HG03175 (cell line): ENCODE measurements around the gene ZFR.
"Not testable (repeated sequence)": the region's sequence is repeated elsewhere in the genome, so short reads cannot be mapped to it uniquely, and the experiment has no call there.

ENCODE experiments used
- ATAC-seq: cut with Tn5 transposase; IDR thresholded peaks from one replicate; pipeline ENCODE4 v1.9.1; 2021; ENCODE audit warnings: mild to moderate bottlenecking, moderate library complexity; ENCODE audit not compliant: unreplicated experiment

ZFR gene

DNA sequence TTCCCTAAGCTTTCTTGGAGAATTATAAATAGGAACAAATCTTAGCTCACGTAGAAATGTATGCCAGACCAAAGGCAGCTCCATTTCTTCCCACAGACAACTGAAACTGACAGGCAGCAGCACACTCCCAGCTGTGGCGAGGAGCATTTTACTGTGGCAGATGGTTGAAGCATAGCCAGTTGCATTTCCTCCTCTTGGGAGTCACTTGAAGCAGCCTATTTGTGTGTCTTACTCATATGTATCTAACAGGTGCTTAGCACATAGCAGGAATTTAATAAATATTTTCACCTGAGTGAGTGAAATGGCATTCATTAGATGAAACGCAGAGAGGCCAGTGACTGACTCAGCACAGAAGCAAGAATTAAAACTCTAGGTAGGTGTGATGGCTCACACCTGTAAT lies 119.5 kb downstream of the ZFR start:
- ATAC-seq = no peak

DNA sequence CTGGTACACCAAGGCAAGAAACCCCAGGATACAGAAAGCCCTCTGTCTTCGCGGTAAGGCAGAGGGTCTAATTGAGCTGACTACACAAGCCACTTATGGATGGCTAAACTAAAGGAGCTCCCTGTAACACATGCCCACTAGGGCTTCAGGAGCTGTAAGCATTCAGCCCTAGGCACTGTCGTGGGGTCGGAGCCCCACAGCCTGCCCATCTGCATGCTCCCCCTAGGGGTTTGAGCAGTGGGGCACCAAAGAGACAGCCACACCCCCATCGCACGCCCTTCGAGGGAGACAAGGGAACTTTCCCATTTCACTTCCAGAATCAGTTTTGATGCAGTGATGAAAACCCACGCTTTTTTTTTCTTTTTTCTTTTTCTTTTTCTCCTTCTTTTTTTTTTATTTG lies 120.8 kb downstream of the ZFR start:
- no peak for ATAC-seq

DNA sequence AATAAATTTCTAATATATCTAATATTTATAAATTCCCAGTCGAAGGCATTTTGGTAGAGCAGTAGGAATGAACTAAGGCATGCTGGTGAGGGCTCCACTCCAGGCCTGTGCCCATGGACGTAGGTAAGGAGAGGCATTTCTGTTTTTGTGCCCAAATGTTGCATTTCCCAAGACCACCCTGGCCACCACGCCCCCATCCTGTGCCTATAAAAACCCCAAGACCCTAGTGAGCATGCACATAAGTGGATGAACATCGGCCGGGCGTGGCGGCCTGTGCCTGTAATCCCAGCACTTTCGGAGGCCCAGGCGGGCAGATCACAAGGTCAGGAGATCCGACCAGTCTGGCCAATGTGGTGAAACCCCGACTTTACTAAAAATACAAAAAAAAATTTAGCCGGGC lies 121.7 kb downstream of the ZFR start:
- ATAC-seq = no peak

DNA sequence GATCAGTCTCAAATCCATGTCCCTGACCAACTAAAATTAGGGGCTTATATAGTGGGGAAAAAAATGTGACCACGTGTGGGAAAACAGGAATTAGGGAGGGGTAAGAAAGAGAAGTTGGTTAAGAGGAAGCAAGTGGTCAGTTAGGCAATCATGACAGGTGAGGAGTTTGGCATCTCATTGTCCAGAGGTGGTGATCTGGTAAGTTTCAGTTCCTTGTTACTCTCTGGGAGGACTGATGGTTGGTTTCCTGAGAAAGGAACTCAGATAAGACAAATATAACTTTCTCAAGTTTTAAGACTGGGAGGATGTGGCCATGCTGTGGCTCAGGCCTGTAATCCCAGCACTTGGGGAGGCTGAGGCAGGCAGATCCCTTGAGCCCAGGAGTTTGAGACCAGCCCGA lies 122.8 kb downstream of the ZFR start:
- not testable (repeated sequence) for ATAC-seq

DNA sequence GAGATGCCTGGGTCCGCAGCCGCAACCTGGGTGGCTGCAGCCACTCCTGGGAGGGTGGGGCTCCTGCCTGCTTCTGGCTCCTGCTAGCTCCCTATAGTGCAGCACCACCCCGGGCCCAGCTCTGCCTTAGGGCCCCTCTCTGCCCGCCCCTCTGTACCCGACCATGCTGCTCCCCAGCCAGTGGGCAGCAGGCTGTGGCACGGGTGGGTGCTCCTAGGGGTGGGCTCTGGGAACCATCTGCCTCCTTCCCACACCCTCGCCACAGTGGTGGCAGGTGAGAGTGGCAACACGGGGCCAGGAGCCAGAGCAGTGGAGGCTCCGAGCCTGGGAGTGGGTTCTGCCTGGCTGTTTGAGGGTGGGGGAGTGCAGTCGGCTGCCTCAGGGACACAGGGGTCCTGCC lies 124.0 kb downstream of the ZFR start:
- no peak for ATAC-seq

DNA sequence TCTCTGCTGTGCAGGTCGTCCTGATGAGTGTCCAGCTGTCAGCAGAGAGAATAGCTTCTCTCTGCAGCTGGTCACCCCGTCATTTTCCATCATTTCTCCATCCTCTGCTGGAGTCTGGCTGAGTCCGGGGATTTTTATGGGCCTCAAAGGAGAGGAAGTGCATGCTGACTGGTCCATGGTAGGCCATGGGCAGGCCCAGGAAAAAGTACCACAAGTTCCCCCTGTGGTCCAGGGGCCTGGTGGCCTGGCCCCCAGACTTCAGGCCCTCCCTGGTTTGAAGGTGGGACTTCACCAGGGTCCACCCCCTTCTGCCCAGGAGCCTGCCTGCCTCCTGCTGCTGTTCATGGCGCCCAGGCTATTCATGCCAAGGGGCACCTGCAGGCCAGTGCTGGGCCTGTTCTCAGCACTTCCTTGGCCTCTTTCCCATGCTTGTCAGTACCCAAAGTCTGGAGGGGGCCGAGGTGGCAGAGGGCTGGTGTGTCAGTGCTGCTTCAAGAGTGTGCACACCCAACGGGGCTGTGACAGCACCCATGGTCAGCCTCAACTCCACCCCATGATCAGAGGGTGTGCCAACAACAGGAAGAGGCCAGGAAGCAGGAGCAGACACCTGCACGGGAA lies 124.5 kb downstream of the ZFR start:
- no peak for ATAC-seq

DNA sequence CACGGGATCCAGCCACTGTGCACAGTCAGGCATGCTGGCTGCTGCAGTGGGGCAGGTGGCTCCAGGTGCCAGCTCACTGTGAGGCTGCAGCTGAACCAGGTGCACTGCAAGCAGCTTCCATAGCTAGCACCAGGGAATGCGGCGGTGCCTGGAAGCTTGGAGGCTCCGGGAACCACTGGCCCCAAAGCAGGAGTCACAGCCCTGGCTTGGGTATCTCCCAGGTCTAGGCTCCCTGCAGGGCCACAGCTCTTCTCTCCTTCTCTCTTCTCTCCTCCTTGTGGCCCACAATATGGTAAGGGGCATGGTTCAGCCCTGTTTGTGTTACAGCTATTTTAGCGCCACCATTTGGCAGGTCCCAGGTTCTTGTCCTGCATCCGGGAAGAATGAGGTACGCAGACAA lies 125.1 kb downstream of the ZFR start:
- ATAC-seq = no peak

DNA sequence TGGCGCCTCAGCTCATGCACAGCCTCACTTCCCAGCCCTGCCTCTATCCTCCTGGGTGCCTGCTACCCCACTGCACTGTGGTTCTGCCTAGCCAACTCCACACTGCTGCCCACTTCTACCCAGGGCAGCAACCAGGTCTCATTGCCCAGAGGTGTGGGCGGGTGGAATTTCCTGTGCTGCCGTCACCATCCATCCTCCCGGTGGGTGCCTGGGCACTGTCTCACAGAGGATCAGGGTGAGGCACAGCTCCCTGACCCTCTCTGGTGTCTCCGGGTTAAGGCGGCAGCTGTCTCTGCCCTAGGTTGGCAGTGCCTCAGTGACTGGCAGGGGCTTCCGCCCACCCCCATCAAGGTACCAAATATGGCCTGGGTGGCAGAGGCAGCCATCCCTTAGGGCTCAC lies 127.5 kb downstream of the ZFR start:
- ATAC-seq = no peak

DNA sequence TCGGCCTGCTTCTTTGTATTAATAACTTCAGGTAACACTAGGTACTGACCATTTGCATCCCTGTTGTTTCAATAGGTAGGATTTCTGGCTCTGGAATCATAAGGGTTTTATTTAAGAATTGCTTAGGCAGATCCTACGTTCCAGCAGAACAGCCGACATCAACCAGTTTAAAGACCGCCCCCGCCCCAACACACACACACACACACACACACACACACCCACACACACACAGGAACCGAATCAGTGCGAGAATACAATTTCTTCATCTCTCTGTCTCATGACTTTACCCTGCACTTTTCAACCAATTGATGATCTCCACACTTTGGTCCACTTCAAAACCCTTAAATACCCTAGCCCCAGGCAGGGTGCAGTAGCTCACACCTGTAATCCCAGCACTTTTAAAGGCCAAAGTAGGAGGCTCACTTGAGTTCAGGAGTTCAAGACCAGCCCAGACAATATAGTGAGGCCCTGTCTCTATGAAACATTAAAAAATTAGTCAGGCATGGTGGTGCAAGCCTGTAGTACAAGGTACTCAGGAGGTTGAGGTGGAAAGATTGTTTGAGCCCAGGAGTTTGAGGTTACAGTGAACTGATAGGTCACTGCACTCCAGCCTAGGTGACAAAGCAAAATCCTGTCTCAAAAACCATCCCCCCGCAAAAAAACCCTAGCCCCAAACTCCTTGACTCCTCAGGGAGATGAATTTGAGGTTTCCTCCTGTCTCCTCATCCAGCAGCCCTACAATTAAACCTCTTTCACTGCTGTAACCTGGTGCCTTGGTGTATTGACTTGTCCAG lies 129.1 kb downstream of the ZFR start:
- no peak for ATAC-seq

DNA sequence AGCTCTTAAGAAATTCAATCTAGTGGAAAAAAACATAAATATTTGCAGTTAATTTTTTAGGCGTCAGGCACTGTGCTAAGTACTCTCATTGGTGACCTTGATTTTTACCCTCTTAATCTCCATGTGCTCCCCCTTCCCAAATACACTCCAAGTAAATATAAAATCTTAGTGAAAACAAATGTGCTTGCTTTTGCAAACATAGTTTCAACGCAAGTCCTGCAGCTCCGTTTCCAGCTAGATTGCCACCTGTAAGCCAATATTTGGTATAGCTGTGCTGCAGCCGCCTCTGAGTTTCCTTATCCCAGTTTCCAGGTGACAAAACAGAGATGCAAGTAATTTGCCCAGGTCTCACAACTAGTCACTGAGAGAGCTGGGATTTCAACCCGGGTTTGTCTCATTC lies 129.9 kb downstream of the ZFR start:
- no peak for ATAC-seq

DNA sequence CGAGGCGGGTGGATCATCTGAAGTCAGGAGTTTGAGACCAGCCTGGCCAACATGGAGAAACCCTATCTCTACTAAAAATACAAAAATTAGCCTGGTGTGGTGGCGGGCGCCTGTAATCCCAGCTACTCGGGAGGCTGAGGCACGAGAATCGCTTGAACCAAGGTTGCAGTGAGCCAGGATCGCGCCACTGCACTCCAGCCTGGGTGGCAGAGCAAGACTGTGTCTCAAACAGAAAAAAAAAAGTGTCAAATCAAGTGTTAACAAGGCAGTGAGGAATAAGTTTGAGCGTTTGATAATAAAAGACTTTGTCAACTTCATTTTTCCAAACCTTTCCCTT lies 130.4 kb downstream of the ZFR start:
- not testable (repeated sequence) for ATAC-seq

DNA sequence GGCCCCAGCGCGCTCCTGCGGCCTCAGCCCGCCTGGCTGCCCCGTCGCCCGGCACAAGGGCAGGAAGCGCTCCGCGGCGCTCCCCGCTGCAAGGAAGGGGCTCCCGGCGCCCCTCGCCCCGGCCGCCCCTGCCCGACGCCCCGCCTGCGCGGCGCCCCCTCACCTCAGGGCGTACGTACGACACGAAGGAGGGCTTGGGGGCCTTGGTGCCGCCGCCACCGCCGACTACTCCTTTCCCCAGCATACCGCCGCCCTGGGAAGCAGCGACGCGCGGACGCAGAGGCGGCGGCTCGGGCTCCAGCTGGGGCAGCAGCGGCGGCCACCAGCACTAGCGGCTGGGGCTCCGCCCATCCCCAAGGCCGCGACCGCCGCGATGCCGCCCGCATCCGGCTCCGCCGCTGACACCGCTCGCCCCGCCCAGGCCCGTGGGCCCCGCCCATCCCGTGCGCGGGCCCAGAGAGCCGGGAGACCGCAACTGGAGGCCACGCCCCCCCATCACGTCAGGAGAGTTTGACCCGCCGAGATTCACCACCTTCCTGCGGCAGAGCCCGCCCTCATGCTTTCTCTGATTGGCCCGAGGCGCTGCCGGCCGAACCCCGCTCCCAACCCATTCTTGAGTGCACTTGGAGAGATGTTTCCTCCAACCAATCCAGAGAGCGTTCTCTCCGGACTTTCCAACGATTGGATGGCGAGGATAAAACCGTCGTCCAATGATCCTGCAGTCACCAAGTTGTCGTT lies 131.8 kb downstream of the ZFR start, which contains the start of gene MTMR12:
TSS of gene MTMR12 (minus strand) at position 345 of the 738 bp plus-strand sequence. CDS start at position 244, 101 bp downstream.
- ATAC-seq = peak; percentile 92

DNA sequence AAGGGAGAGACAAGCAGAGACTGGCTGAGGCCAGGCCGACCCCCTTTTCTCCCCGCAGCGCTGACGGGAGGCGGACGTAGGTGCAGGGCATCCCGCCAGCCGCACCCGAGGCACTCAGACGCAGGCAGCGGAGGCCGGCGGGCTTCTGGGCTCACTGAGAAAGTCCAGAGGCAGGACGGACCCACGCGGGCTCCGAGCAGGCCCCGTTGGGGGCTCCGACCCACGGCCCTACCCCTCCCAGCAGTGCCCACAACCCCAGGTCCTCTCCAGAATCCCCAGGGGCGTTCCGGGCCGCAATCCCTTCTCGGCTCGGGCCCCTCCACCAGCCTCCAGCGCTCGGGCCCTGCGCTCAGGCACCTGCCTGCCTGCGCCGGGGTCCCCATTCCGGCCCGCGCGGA lies 132.3 kb downstream of the ZFR start:
- peak; percentile 28 for ATAC-seq

DNA sequence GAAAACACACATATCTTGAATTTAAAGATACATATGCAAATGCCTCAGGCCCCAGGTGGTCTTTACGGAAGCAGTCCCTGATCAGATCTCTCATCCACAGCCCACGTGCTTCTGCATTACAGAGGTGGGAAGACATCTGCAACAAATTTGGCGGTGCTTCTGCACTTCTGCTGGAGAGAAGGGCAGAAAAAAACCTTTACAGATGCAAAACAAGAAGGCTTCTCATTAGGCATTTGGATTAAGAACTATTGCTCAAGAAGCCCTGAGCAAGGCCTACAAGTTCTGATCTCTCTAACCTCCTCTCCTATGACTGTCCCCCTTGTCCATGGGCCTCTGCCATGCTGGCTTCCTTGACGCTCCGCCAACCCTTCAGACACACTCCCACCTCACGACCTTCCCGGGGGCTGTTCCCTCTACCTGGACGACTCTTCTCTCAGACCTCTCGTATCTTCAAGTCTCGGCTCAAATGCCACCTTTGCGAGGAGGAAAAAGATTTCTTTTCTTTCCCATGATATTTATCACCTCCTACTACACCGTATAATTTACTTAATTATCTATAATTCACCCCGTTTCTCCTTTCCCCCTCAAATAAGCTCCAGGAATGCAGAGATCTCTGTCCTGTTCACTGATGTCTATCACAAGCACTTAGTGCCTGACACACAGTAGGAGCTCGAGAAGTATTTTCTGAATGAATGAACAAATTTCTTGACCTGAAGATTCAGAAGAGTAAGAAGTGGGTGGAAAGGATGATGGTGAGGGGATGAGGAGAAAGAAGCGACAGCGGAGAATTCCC lies 132.9 kb downstream of the ZFR start:
- no peak for ATAC-seq

DNA sequence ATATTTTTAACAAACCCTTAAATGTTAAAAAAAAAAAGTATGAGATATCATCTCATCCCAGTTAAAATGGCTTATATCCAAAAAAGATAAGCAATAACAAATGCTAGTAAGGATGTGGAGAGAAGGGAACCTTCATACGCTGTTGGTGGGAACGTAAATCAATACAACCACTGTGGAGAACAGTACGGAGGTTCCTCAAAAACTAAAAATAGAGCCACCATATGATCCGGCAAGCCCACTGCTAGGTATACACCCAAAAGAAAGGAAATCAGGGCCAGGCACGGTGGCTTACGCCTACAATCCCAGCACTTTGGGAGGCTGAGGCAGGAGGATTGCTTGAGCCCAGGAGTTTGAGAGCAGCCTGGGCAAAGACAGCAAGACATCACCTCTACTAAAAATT lies 134.8 kb downstream of the ZFR start:
- no peak for ATAC-seq

DNA sequence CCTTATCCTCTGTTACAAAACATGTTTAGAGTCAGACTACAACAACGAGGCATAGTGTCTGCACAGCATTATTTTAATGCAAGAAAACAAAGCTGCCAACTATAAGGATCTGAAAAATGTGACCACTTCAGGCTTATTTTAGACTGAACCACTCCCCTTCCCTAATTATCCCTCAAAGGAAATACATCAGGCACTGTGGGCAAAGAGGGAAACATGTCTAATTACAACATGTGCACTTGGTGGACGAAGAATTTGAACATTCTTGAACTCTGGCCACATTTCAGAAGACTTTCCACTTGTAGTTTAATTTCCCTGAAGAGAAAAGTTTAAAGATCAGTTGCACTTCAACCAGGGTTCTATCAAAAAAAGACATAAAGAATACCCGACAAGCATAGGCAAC lies 135.6 kb downstream of the ZFR start:
- no peak for ATAC-seq

DNA sequence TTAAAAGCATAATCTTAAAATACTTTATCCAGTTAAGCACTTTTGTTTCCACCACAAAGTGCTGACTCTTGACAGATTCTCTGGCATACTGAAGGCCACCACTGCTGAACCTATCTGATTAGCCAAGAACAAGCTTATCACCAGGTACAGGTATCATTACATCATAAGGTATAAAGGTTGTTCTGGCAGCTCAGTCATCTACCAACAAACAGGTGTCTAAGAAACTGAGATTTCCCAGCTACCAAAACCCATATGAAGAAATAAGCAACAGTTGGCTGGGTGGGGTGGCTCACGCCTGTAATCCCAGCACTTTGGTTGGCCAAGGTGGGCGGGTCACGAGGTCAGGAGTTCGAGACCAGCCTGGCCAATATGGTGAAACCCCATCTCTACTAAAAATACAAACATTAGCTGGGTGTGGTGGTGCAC lies 136.8 kb downstream of the ZFR start:
- no peak for ATAC-seq

DNA sequence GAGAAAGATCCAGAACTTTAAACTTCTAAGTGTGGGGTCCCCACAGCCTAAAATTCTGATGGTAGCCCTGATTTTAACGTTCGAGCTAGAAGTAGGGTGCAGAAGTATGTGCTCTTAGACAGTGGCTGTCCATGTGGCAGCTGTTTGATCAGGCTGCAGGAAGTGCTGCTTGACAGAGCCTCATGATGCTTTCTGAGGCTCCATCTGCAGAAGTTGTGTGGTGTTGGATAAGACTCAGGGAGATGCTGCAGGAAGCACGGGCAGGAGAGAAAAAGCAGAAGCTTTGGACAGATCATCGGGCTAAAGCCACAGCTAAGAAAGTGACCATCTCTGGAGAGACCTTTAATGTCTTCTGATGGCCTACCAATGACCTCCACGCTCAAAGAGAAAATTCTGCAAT lies 139.9 kb downstream of the ZFR start:
- ATAC-seq = no peak
